ENCODE data around the gene SLC27A2.

GRCh38 chr15:50189633-50190032 is 7.6 kb downstream of the SLC27A2 start:
- TF ChIP-seq CTCF (conservative IDR thresholded peaks at IDR 0.05 in 1 of 2, IDR thresholded peaks at IDR 0.05 in 1 of 2; ENCODE audit: extremely low read depth in 1 of 2, insufficient read depth in 1 of 2, low read depth in 1 of 2, low read length in 2 of 2) (no peak), EZH2 (IDR thresholded peaks at IDR 0.05; ENCODE audit: borderline replicate concordance, low read length) (no peak)
